Stimulated activated CD8-positive, alpha-beta memory T cell treated with anti-CD3 and anti-CD28 coated beads, Interleukin-2, amount 100 ng/mL, for 1 hour (primary cell): ENCODE measurements around the gene SEMA5A.
"Not testable (repeated sequence)": the region's sequence is repeated elsewhere in the genome, so short reads cannot be mapped to it uniquely, and the experiment has no call there.

Experiments used
- DNase-seq, 2 donors: peaks; one replicate each; pipeline ENCODE4 v3.0.0-alpha.2; 2020; ENCODE audit warnings: low read depth in 2 of 2

The SEMA5A gene

GRCh38 chr5:9440517-9440916 lies 105.4 kb downstream of the SEMA5A start:
- DNase-seq = no peak

- DNase-seq = no peak
Measured at GRCh38 chr5:9439531-9440292, 106.2 kb downstream of the SEMA5A start.

GRCh38 chr5:9438596-9439354 lies 107.1 kb downstream of the SEMA5A start:
- DNase-seq = no peak

- no peak for DNase-seq
Measured at GRCh38 chr5:9437741-9438240, 108.1 kb downstream of the SEMA5A start.

- DNase-seq = no peak
Measured at GRCh38 chr5:9431496-9432258, 114.2 kb downstream of the SEMA5A start.

- no peak for DNase-seq
Measured at GRCh38 chr5:9431151-9431495, 114.8 kb downstream of the SEMA5A start.

- DNase-seq = no peak
Measured at GRCh38 chr5:9430306-9430705, 115.6 kb downstream of the SEMA5A start.

- DNase-seq = no peak
Measured at GRCh38 chr5:9429691-9430215, 116.1 kb downstream of the SEMA5A start.

GRCh38 chr5:9428272-9428671 lies 117.6 kb downstream of the SEMA5A start:
- no peak for DNase-seq

- DNase-seq = no peak
Measured at GRCh38 chr5:9425710-9426109, 120.2 kb downstream of the SEMA5A start.

GRCh38 chr5:9423571-9423970 lies 122.3 kb downstream of the SEMA5A start:
- DNase-seq = no peak

GRCh38 chr5:9421884-9422283 lies 124.0 kb downstream of the SEMA5A start:
- no peak for DNase-seq

GRCh38 chr5:9419794-9420193 lies 126.1 kb downstream of the SEMA5A start:
- no peak for DNase-seq

- no peak for DNase-seq
Measured at GRCh38 chr5:9415566-9415965, 130.3 kb downstream of the SEMA5A start.

GRCh38 chr5:9415091-9415490 lies 130.8 kb downstream of the SEMA5A start:
- DNase-seq = no peak

- DNase-seq = no peak
Measured at GRCh38 chr5:9411142-9411541, 134.7 kb downstream of the SEMA5A start.

GRCh38 chr5:9409413-9409960 lies 136.4 kb downstream of the SEMA5A start:
- DNase-seq = no peak

GRCh38 chr5:9408964-9409363 lies 136.9 kb downstream of the SEMA5A start:
- no peak for DNase-seq

GRCh38 chr5:9405196-9405754 lies 140.6 kb downstream of the SEMA5A start:
- DNase-seq = no peak

GRCh38 chr5:9401786-9402472 lies 143.9 kb downstream of the SEMA5A start:
- DNase-seq = no peak

GRCh38 chr5:9399783-9400182 lies 146.1 kb downstream of the SEMA5A start:
- DNase-seq = not testable (repeated sequence)
